Stimulated activated CD4-positive, alpha-beta T cell treated with anti-CD3 and anti-CD28 coated beads, Interleukin-2, amount 100 ng/mL, for 4 hours (primary cell): ENCODE data around the gene MN1.

Source experiments
- DNase-seq: peaks from one replicate; pipeline ENCODE4 v3.0.0-alpha.2; 2020; ENCODE audit warnings: low read depth

Gene MN1

DNA sequence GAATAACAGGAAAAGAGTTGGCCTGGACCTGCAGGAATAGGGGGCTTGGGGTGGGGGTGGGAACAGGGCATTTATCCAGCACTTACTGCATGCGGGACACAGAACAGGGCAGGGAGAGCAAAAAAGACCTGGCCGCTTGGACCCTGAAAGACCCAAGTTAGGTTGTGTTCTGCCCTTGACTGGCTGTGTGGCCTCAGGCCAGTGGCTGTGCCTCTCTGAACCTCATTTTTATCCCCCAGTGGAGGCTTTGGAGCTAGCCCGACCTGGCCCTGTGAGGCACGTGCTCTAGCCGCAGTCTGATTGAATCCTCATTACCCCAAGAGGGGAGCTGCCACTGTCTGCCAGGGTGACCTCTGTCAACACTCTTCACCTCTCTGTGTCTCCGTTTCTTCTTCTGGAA is 68.7 kb downstream of the MN1 start:
- DNase-seq, result no peak

GRCh38 chr22:27732391-27732790 is 69.2 kb downstream of the MN1 start:
- no peak for DNase-seq

DNA sequence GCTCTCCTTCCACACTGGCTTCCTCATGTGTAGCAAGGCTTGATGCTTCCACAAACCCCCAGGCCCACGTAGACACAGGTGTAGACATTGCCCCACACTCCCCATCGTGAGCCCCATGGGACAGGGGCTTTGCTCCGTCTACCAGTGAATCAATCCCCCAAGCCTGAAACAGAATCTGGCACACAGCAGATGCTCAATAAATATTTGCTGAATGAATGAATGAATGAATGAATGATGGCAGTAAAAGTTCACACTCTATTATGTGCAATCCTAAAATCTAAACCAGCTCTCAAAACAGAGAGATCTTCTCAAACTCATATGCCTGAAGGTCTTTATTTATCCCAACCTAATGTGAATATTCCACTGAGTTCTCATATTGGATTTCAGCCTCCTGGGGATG is 69.9 kb downstream of the MN1 start:
- no peak for DNase-seq

DNA sequence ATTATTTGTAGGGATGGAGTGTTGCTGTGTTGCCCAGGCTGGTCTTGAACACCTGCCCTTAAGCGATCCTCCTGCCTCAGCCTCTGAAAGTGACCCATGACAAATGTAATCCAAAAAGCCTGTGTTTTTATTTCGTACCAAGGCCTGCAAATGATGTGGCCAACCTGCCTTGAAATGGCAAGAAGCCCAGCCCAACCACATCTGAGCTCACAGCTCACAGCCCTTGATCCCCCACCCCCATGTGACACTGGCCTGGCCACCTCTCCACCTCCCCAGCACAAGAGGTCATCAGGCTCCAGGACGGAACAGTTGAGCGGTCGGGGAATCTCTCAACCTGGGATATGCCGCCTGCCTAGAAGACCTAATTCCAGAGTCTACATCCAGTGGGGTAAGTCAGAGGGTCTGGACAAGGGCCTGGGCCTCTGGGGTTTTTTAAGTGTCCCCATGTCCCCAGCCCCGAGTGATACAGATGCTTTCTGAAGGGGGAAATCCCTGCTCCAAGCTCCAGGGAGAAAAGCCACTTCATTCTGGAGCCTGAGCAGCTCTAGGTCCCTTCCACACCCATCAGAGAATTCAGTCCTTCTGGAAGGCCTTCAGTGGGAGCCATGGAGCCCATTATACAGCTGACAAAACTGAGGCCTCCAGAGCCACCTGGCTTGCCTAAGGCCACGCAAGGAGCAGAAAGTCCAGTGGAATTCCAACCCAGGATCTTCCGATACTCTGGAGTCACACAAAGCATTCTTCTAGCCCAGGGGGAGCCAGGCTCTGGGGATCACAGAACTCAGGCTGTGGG is 70.7 kb downstream of the MN1 start:
- DNase-seq, result no peak

DNA sequence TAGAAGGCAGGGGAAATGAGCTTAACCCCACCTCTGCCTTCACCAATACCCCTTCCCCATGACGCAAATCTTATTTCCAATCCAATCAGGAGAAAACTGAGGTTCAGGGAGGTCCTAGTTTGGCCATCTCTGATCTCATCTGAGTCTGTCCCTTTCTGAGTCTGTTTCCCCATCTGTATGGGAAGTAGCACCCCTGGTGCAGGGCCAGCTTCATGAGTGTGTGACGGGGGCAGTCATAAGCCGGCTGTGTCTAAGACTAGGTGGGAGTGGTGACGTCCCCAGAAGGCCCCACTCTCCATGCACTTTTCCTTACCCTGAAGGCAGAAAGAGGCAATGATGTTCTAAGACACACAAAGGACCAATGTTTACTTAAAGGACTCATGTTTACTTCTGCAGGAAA is 72.3 kb downstream of the MN1 start:
- no peak for DNase-seq

DNA sequence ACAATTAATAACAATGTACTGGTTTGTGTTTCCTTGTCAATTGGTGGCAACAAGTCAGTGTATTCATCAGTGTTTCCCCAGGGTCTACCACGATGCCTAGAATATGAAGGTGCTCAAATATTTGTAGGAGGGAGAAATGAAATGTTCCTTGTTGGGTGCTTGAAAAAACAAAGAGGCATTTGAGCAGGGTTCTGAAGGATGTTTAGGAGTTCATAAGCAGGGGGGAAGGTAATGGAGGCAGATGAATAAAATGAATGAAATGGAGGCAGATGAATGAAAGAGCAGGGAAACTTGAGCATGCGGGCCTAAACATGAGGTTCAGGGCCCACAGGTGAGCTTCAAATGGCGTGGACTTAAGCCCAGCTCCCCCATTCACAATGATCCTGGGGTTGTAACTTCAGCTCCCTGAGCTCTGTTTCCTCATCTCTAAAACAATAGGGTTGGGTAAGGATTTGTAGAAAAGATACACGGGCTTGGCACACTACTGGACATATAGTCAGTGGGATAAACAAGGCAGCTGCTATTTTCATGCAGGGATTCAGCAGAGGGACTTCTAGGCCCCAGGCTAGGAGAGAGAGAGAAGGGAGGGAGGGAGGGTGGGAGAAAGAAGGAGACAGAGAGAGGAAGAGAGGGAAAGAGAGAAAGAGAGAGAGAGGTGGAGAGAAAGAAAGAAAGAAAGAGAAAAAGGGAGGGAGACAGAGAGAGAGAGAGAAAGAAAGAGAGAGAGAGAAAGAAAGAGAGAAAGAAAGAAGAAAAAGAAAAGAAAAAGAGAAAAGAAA is 73.7 kb downstream of the MN1 start:
- DNase-seq, result no peak

- no peak for DNase-seq
Observed at GRCh38 chr22:27726686-27727449, 74.7 kb downstream of the MN1 start.

- no peak for DNase-seq
Observed at GRCh38 chr22:27726331-27726685, 75.2 kb downstream of the MN1 start.

DNA sequence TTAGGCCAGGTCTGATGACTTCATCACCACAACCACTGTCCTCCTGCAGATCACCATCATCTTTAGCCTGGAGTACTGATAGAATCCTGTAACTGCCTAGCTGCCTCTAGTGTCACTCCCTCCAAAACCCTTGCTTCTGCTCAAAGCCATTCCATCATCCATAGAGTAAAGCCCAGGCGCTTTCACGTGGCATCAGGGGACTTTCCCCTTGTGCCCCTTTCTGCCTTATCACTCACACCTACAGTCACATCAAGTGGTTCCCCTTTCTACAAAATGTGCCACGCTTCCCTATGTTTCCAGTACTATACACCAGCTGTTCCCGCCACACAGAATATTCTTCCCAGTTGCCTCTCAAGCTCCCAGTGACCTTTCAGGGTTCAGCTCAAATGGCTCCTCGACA is 75.9 kb downstream of the MN1 start:
- no peak for DNase-seq

- DNase-seq, result no peak
Observed at GRCh38 chr22:27724709-27725108, 76.8 kb downstream of the MN1 start.

- DNase-seq, result no peak
Observed at GRCh38 chr22:27724157-27724556, 77.4 kb downstream of the MN1 start.

GRCh38 chr22:27723708-27724107 is 77.8 kb downstream of the MN1 start:
- no peak for DNase-seq

DNA sequence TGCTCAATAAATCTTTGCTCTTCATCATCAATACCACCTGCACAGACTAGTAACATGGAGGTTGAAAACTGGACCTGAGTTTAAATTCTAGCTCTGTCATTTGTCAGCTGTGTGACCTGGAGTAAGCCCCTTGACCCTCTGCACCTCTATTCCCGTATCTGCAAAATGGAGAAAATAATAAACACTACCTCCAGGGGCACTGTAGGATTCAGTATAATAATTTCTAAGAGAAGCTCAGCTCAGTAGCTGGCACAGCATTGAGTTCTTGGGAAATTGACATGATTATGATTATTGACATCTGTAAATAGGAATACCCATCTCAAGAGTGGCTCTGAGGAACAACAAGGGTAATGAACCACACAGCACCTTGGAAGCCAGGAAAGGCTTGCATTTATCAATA is 78.4 kb downstream of the MN1 start:
- no peak for DNase-seq

- DNase-seq, result no peak
Observed at GRCh38 chr22:27720860-27721259, 80.7 kb downstream of the MN1 start.

DNA sequence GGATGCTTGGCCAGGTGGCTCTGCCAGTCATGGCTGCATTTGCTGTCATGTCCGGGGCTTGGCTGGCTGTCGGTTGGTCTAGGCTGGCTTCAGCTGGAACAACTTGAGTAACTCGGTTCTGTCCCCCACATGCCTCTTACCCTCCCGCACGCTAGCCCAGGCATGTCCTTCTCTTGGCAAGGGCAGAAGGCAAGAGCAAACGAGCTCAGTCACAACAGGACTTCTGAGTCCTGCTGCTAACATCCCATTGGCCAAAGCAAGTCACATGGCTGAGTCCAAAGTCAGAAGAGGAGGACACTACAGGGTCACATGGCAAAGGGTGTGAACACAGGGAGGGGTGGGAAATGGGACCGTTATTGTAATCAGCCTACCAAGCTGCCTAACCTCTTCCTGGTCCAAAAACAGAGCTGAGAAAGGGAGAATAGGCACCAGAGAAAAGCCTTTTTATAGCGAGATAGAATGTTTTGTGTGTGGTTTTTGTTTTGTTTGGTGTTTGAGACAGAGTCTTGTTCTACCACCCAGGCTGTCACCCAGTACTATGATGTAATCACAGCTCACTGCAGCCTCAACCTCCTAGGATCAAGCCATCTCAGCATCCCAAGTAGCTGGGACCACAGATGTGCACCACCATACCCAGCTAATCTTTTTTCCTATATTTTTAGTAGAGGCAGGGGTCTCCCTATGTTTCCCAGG is 81.9 kb downstream of the MN1 start:
- no peak for DNase-seq

DNA sequence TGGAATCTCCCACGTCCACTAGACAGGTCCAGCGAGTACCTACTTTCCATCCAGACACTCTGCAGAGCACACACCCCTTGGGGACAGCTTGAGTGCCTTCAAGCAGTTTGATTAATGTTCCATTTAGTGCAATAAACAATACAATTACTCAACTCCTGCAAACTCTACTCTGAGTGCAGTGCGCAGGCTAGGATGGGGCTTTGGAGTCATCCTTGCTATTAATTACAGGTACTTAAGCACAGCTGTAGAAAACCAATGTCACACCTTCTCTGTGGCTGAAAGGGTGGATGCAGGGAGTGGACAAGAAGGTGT is 82.6 kb downstream of the MN1 start:
- no peak for DNase-seq

DNA sequence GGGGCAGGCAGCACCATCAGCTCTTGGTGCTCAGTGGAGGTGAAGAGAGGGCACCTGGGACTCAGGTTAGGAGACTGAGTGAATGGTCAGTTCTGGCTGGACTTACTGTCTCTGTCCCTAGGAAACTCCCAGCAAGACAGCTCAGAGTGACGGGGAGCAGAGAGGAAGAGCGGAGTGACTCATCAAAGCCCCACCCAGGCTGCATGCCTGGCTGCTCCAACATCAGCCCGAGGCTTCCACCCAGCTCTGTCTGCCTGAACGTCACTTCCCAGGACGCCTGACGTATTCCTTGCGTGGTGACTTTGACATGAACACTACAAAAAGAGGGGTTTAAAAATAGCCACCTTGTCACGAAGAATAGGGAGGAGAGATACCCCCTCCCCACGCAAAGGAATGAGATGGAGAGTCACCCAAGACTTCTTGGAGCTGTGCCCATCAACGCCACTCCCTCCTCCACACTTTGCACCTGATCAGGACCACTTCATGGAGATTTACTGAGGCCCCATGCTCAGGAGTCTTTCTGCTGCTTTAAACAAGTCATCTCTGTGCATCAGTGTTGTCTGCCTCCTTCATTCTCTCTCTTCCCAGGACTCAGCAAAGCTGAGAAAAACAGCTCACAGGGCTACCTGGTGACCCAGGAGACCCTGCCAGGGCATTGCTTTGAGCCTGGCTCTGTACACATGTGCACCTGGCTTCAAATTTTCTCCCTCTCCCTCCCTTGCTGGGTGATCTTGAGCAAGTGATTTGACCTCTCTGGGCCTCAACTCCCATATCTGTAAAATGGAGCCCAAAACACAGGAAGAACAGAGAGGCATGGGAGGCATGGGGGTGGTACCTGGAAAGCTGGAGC is 83.1 kb downstream of the MN1 start:
- no peak for DNase-seq

DNA sequence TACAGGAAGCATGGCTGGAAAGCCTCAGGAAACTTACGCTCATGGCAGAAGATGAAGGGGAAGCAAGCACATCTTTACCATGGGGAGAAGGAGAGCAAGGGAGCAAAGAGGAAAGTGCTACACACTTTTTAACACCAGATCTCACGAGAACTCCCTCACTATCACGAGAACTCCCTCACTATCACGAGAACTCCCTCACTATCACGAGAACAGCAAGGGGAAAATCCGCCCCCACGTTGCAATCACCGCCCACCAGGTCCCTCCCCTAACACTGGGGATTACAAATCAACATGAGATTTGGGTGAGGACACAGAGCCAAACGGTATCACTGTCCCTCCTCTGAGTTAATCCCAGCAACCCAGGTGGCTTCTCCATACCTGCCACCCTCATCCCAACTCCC is 84.5 kb downstream of the MN1 start:
- no peak for DNase-seq

DNA sequence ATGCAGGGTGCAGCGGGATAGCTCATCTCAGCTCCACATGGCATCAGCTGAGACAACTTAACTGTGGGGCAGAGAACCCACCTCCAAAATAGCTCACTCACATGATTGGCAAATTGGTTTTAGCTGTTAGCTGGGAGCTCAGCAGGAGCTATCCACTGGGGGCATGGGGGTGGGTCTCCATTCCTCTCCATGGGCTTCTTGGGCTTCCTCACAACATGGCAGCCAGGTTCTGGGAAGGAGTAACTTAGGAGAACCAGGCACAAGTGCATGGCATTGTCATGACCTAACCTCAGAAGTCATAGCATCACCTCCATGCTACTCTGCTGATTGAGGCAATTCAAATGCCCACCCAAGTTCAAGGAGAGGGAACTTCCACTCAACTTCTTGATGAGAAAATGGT is 85.5 kb downstream of the MN1 start:
- DNase-seq, result no peak

DNA sequence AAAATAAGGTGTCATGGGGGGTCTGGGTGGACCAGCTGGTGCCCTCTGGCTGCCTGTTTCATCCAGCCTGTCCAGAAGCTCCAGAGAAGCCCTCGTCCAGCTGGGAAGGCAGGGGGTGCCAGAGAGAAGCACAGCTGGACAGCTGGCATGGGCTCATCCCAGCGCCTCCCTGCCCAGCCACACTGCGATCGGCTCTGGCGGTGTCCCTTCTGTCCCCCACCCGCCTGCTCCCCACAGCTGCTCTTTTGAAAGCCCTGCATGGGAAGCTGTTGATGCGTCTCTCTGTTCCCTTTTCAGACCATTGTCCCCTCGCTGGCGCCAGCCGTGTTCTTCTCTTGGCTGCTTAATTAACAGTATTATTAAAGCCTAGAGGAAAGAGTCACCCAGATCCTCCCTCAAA is 86.5 kb downstream of the MN1 start:
- DNase-seq, result no peak

- no peak for DNase-seq
Observed at GRCh38 chr22:27714068-27714467, 87.5 kb downstream of the MN1 start.

DNA sequence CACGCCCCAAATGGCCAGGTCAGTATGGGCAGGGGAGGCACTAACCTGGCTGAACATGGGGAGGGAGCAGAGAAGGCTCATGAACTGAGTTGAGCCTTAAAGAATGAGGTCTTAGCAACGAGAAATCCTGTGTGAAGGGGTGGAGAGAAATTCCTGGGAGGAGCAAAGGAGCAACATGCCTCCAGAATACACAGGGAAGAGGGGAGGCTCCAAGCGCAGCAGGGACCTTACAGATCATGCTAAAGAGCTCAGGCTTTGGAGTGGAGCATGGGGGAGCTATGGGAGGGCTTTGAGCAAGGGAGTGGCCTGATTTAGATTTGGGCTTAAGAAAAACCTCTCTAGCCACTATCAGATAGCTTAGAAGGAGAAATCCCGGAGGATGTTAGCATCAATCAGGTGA is 88.1 kb downstream of the MN1 start:
- no peak for DNase-seq
